ENCODE measurements around the gene PIK3CG. TPM values are rescaled to one million over a fixed set of nuclear protein-coding genes. Genes with fewer than 3 reads are reported as not detected.

The PIK3CG gene
- total RNA-seq, 4 donors from 2014 or later, result 2.0 to 3.2 (median 2.4) TPM

DNA sequence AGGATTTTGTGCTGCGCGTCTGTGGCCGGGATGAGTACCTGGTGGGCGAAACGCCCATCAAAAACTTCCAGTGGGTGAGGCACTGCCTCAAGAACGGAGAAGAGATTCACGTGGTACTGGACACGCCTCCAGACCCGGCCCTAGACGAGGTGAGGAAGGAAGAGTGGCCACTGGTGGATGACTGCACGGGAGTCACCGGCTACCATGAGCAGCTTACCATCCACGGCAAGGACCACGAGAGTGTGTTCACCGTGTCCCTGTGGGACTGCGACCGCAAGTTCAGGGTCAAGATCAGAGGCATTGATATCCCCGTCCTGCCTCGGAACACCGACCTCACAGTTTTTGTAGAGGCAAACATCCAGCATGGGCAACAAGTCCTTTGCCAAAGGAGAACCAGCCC lies 3.3 kb downstream of the PIK3CG start:
- 92 to 96% methylated on average over 20 of the region's 20 CpGs for WGBS, 2 donors
- intact Hi-C loops (cut with DNase I; ENCODE audit: low total_unique reads), result no loop called here
- TF ChIP-seq POLR2A (IDR thresholded peaks at IDR 0.05), result no peak
- TF ChIP-seq, protein P1, sequence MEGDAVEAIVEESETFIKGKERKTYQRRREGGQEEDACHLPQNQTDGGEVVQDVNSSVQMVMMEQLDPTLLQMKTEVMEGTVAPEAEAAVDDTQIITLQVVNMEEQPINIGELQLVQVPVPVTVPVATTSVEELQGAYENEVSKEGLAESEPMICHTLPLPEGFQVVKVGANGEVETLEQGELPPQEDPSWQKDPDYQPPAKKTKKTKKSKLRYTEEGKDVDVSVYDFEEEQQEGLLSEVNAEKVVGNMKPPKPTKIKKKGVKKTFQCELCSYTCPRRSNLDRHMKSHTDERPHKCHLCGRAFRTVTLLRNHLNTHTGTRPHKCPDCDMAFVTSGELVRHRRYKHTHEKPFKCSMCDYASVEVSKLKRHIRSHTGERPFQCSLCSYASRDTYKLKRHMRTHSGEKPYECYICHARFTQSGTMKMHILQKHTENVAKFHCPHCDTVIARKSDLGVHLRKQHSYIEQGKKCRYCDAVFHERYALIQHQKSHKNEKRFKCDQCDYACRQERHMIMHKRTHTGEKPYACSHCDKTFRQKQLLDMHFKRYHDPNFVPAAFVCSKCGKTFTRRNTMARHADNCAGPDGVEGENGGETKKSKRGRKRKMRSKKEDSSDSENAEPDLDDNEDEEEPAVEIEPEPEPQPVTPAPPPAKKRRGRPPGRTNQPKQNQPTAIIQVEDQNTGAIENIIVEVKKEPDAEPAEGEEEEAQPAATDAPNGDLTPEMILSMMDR (IDR thresholded peaks at IDR 0.05), result no peak
- DNase-seq (ENCODE audit: low spot score in 2 of 2), result no peak
- H3K4me3 ChIP-seq (ENCODE audit: low read depth, poor library complexity, severe bottlenecking), result no peak overlapping the region

- no peak overlapping the region for H3K4me3 ChIP-seq (ENCODE audit: low read depth, poor library complexity, severe bottlenecking)
- 70 to 79% methylated on average over 1 of the region's 1 CpG for WGBS, 2 donors
- DNase-seq (ENCODE audit: low spot score in 2 of 2), result no peak
- intact Hi-C loops (cut with DNase I; ENCODE audit: low total_unique reads), result no loop called here
- TF ChIP-seq POLR2A (IDR thresholded peaks at IDR 0.05), result no peak
- TF ChIP-seq, protein P1 (IDR thresholded peaks at IDR 0.05), result no peak
Measured at GRCh38 chr7:106869954-106870353, 4.9 kb downstream of the PIK3CG start.

GRCh38 chr7:106870528-106870927 lies 5.4 kb downstream of the PIK3CG start:
- 72 to 85% methylated on average over 3 of the region's 3 CpGs for WGBS, 2 donors
- no peak overlapping the region for H3K4me3 ChIP-seq (ENCODE audit: low read depth, poor library complexity, severe bottlenecking)
- no peak for DNase-seq (ENCODE audit: low spot score in 2 of 2)
- TF ChIP-seq POLR2A (IDR thresholded peaks at IDR 0.05), result no peak
- TF ChIP-seq, protein P1 (IDR thresholded peaks at IDR 0.05), result no peak
- intact Hi-C loops (cut with DNase I; ENCODE audit: low total_unique reads), result no loop called here

GRCh38 chr7:106870983-106871410 lies 5.9 kb downstream of the PIK3CG start:
- intact Hi-C loops (cut with DNase I; ENCODE audit: low total_unique reads), result no loop called here
- H3K4me3 ChIP-seq (ENCODE audit: low read depth, poor library complexity, severe bottlenecking), result no peak overlapping the region
- WGBS, 2 donors, result 74 to 82% methylated on average over 1 of the region's 1 CpG
- no peak for DNase-seq (ENCODE audit: low spot score in 2 of 2)
- TF ChIP-seq POLR2A (IDR thresholded peaks at IDR 0.05), result no peak
- TF ChIP-seq, protein P1 (IDR thresholded peaks at IDR 0.05), result no peak

- 79 to 83% methylated on average over 6 of the region's 6 CpGs for WGBS, 2 donors
- intact Hi-C loops (cut with DNase I; ENCODE audit: low total_unique reads), result no loop called here
- TF ChIP-seq, protein P1 (IDR thresholded peaks at IDR 0.05), result no peak
- TF ChIP-seq POLR2A (IDR thresholded peaks at IDR 0.05), result no peak
- no peak overlapping the region for H3K4me3 ChIP-seq (ENCODE audit: low read depth, poor library complexity, severe bottlenecking)
- DNase-seq (ENCODE audit: low spot score in 2 of 2), result no peak
Measured at GRCh38 chr7:106871793-106872571, 6.9 kb downstream of the PIK3CG start.

- no peak for DNase-seq (ENCODE audit: low spot score in 2 of 2)
- intact Hi-C loops (cut with DNase I; ENCODE audit: low total_unique reads), result no loop called here
- no peak overlapping the region for H3K4me3 ChIP-seq (ENCODE audit: low read depth, poor library complexity, severe bottlenecking)
- no peak for TF ChIP-seq POLR2A (IDR thresholded peaks at IDR 0.05)
- TF ChIP-seq, protein P1 (IDR thresholded peaks at IDR 0.05), result no peak
- WGBS, 2 donors, result 84 to 91% methylated on average over 6 of the region's 6 CpGs
Measured at GRCh38 chr7:106872763-106873162, 7.7 kb downstream of the PIK3CG start.
